IPS-15b (cell line): Measurements from ENCODE around the gene MED19.
A peak's percentile ranks its signal among the peaks of the same experiment; 100 is the strongest.

Experiments
- H3K27me3 ChIP-seq: one replicate; pipeline ENCODE4 v1.6.1; 2013; ENCODE audit warnings: low read length; ENCODE audit not compliant: control insufficient read depth, insufficient read depth
- H3K36me3 ChIP-seq: one replicate; pipeline ENCODE4 v1.6.1; 2013; ENCODE audit warnings: low read length; ENCODE audit not compliant: control insufficient read depth, insufficient read depth
- H3K4me1 ChIP-seq: one replicate; pipeline ENCODE4 v1.6.1; 2013; ENCODE audit warnings: mild to moderate bottlenecking, low read length; ENCODE audit not compliant: control insufficient read depth, insufficient read depth
- H3K4me3 ChIP-seq: one replicate; pipeline ENCODE4 v1.5.1; 2013; ENCODE audit warnings: low read depth, low read length
- H3K9ac ChIP-seq: one replicate; pipeline ENCODE4 v1.6.1; 2013; ENCODE audit warnings: low read depth, mild to moderate bottlenecking, low read length
- H3K9me3 ChIP-seq: one replicate; pipeline ENCODE4 v1.6.1; 2013; ENCODE audit warnings: mild to moderate bottlenecking, low read length; ENCODE audit not compliant: control insufficient read depth, insufficient read depth

MED19 gene

GRCh38 chr11:57711414-57712255, at the start of gene MED19:
Gene MED19 (minus strand): TSS chr11:57712215. CDS start chr11:57712179, 36 bp downstream.
- peak within 1 kb of the TSS; percentile 89 for H3K4me3 ChIP-seq

GRCh38 chr11:57758174-57758573, 46.2 kb upstream of the MED19 start:
- no peaks in the 10 kb centered on the region for H3K9me3 ChIP-seq
- no peaks in the 10 kb centered on the region for H3K27me3 ChIP-seq
- peaks cover 2% of the 10 kb centered on the region for H3K4me1 ChIP-seq
- no peak overlapping the region for H3K4me3 ChIP-seq
- no peaks in the 10 kb centered on the region for H3K36me3 ChIP-seq
- no peak overlapping the region for H3K9ac ChIP-seq

More at GRCh38 chr11:57711414-57712255, at the start of gene MED19:
- Histone ChIP-seq H3K27me3 (no peaks in the 10 kb centered on the region), H3K9ac (peak within 1 kb of the TSS; percentile 96), H3K9me3 (no peaks in the 10 kb centered on the region), H3K36me3 (no peaks in the 10 kb centered on the region), H3K4me1 (peaks cover 2% of the 10 kb centered on the region)

- Histone ChIP-seq H3K9me3 (no peaks in the 10 kb centered on the region), H3K4me3 (no peak overlapping the region), H3K4me1 (peaks cover 2% of the 10 kb centered on the region), H3K36me3 (no peaks in the 10 kb centered on the region), H3K27me3 (no peaks in the 10 kb centered on the region), H3K9ac (no peak overlapping the region)
Measured at GRCh38 chr11:57752954-57753353, 40.9 kb upstream of the MED19 start.

- no peaks in the 10 kb centered on the region for H3K9me3 ChIP-seq
- H3K4me1 ChIP-seq, result peaks cover 2% of the 10 kb centered on the region
- no peak within 1 kb of the TSS for H3K9ac ChIP-seq
- no peak within 1 kb of the TSS for H3K4me3 ChIP-seq
- no peaks in the 10 kb centered on the region for H3K27me3 ChIP-seq
- no peaks in the 10 kb centered on the region for H3K36me3 ChIP-seq
Measured at GRCh38 chr11:57751676-57752253, 39.8 kb upstream of the MED19 start, which contains the start of gene BTBD18. Gene BTBD18 (minus strand): TSS chr11:57751819. CDS start chr11:57751188, 631 bp downstream.

GRCh38 chr11:57751176-57751575, 39.2 kb upstream of the MED19 start:
- H3K4me1 ChIP-seq, result peaks cover 2% of the 10 kb centered on the region
- H3K4me3 ChIP-seq, result no peak overlapping the region
- no peaks in the 10 kb centered on the region for H3K36me3 ChIP-seq
- no peaks in the 10 kb centered on the region for H3K9me3 ChIP-seq
- no peak overlapping the region for H3K9ac ChIP-seq
- H3K27me3 ChIP-seq, result no peaks in the 10 kb centered on the region

GRCh38 chr11:57746920-57747319, 34.9 kb upstream of the MED19 start:
- H3K4me1 ChIP-seq, result peaks cover 2% of the 10 kb centered on the region
- H3K9me3 ChIP-seq, result no peaks in the 10 kb centered on the region
- no peaks in the 10 kb centered on the region for H3K27me3 ChIP-seq
- H3K9ac ChIP-seq, result no peak overlapping the region
- H3K36me3 ChIP-seq, result peaks cover 10% of the 10 kb centered on the region
- H3K4me3 ChIP-seq, result no peak overlapping the region

GRCh38 chr11:57745206-57745605, 33.2 kb upstream of the MED19 start:
- no peaks in the 10 kb centered on the region for H3K27me3 ChIP-seq
- peaks cover 2% of the 10 kb centered on the region for H3K4me1 ChIP-seq
- H3K9me3 ChIP-seq, result no peaks in the 10 kb centered on the region
- H3K9ac ChIP-seq, result no peak overlapping the region
- H3K4me3 ChIP-seq, result no peak overlapping the region
- H3K36me3 ChIP-seq, result peaks cover 10% of the 10 kb centered on the region

- Histone ChIP-seq H3K4me3 (no peak overlapping the region), H3K9ac (no peak overlapping the region), H3K36me3 (peaks cover 10% of the 10 kb centered on the region), H3K4me1 (peaks cover 2% of the 10 kb centered on the region), H3K9me3 (no peaks in the 10 kb centered on the region), H3K27me3 (no peaks in the 10 kb centered on the region)
Measured at GRCh38 chr11:57744357-57744756, 32.3 kb upstream of the MED19 start.

- H3K9me3 ChIP-seq, result no peaks in the 10 kb centered on the region
- H3K36me3 ChIP-seq, result peaks cover 18% of the 10 kb centered on the region
- H3K9ac ChIP-seq, result peak overlapping the region; percentile 99
Measured at GRCh38 chr11:57742087-57742452, 30.1 kb upstream of the MED19 start.

GRCh38 chr11:57741132-57742086, 29.4 kb upstream of the MED19 start, which contains the start of gene SELENOH:
Gene SELENOH (plus strand): TSS chr11:57741491. CDS start chr11:57741596, 105 bp downstream.
- Histone ChIP-seq H3K4me3 (peak within 1 kb of the TSS; percentile 98), H3K36me3 (peaks cover 18% of the 10 kb centered on the region), H3K9ac (peak within 1 kb of the TSS; percentile 99), H3K27me3 (no peaks in the 10 kb centered on the region), H3K4me1 (peaks cover 2% of the 10 kb centered on the region), H3K9me3 (no peaks in the 10 kb centered on the region)

More at GRCh38 chr11:57742087-57742452, 30.1 kb upstream of the MED19 start:
- Histone ChIP-seq H3K4me3 (peak overlapping the region; percentile 98), H3K4me1 (peaks cover 2% of the 10 kb centered on the region), H3K27me3 (no peaks in the 10 kb centered on the region)

GRCh38 chr11:57735619-57736298, 23.7 kb upstream of the MED19 start:
- Histone ChIP-seq H3K27me3 (no peaks in the 10 kb centered on the region), H3K36me3 (peaks cover 12% of the 10 kb centered on the region), H3K9me3 (no peaks in the 10 kb centered on the region), H3K4me1 (peaks cover 6% of the 10 kb centered on the region), H3K9ac (no peak overlapping the region), H3K4me3 (no peak overlapping the region)
